H1 (cell line): ENCODE data around the gene OSCP1. TPM values are rescaled to one million over a fixed set of nuclear protein-coding genes. Genes with fewer than 3 reads are reported as not detected.

Experiments
- CTCF ChIA-PET: fragments of 300-600 bp; sonication (Branson Sonifier 250); formaldehyde crosslinking; loops from one replicate; lab custom pipeline; 2021; ENCODE audit not compliant: partially characterized antibody; lab: Charles Lee
- POLR2A ChIA-PET: fragments of 300-600 bp; sonication (Branson Sonifier 250); formaldehyde crosslinking; loops from one replicate; lab custom pipeline; 2021; ENCODE audit warnings: inconsistent platforms; ENCODE audit not compliant: partially characterized antibody; lab: Charles Lee
- DNase-seq, 2 experiments: peaks; one replicate each; pipeline versions ENCODE4 v3.0.0 to v3.0.0-alpha.2; 2010 to 2022; ENCODE audit warnings: low spot score in 2 of 2, low read depth in 1 of 2, mixed read lengths in 1 of 2
- FAIRE-seq: peaks from 2 replicates; lab custom pipeline; 2011; peaks lifted over from hg19 to GRCh38; lab: Jason Lieb, UNC
- H2AFZ ChIP-seq: 2 replicates; pipeline ENCODE4 v1.8.1; 2012; ENCODE audit warnings: low read length, inconsistent platforms
- H2AK5ac ChIP-seq: 2 replicates; pipeline ENCODE4 v1.6.1; 2013; ENCODE audit warnings: low read depth, low read length
- H2BK120ac ChIP-seq: replicated peaks from 2 replicates; pipeline ENCODE3; 2013; ENCODE audit warnings: low read depth, low read length, inconsistent platforms
- H2BK12ac ChIP-seq: 2 replicates; pipeline ENCODE4 v1.6.1; 2013; ENCODE audit warnings: low read depth, low read length
- H2BK15ac ChIP-seq: 2 replicates; pipeline ENCODE4 v1.6.1; 2013; ENCODE audit warnings: low read length
- H2BK20ac ChIP-seq: 2 replicates; pipeline ENCODE4 v1.6.1; 2013; ENCODE audit warnings: low read length
- H2BK5ac ChIP-seq: 2 replicates; pipeline ENCODE4 v1.6.1; 2013; ENCODE audit warnings: low read depth, low read length
- H3K14ac ChIP-seq: 2 replicates; pipeline ENCODE4 v1.6.1; 2013; ENCODE audit warnings: inconsistent platforms; ENCODE audit not compliant: insufficient read length
- H3K18ac ChIP-seq: 2 replicates; pipeline ENCODE4 v1.6.1; 2013; ENCODE audit warnings: low read length; ENCODE audit errors: extremely low read depth
- H3K23ac ChIP-seq: 2 replicates; pipeline ENCODE4 v1.6.1; 2013; ENCODE audit warnings: inconsistent platforms; ENCODE audit not compliant: insufficient read length
- H3K23me2 ChIP-seq: 2 replicates; pipeline ENCODE4 v1.6.1; 2013; ENCODE audit warnings: low read depth, low read length
- H3K27ac ChIP-seq: 2 replicates; pipeline ENCODE4 v1.6.1; 2011; ENCODE audit warnings: low read depth, low read length, inconsistent platforms
- H3K27me3 ChIP-seq, 4 experiments: replicated peaks in 1 of 4; 1 replicate in 1 of 4; 2 replicates in 3 of 4; pipeline versions ENCODE4 v1.6.1 to v1.8.1; 2011 to 2013; ENCODE audit warnings: low read length in 3 of 4, mild to moderate bottlenecking in 3 of 4, inconsistent platforms in 2 of 4, mixed read lengths in 2 of 4, moderate library complexity in 1 of 4; ENCODE audit not compliant: control insufficient read depth in 3 of 4, insufficient read depth in 3 of 4; ENCODE audit errors: extremely low read depth in 1 of 4
- H3K36me3 ChIP-seq, 4 experiments: 2 replicates each; pipeline versions ENCODE4 v1.6.1 to v1.8.1; 2011 to 2013; ENCODE audit warnings: mild to moderate bottlenecking in 4 of 4, low read length in 3 of 4, moderate library complexity in 2 of 4, control low read depth in 1 of 4, inconsistent platforms in 1 of 4; ENCODE audit not compliant: insufficient read depth in 4 of 4, control insufficient read depth in 2 of 4
- H3K4ac ChIP-seq: replicated peaks from 2 replicates; pipeline ENCODE3; 2013; ENCODE audit warnings: low read length, low read depth, mixed read lengths, inconsistent platforms; ENCODE audit not compliant: insufficient read length
- H3K4me1 ChIP-seq, 4 experiments: replicated peaks in 1 of 4; 1 replicate in 1 of 4; 2 replicates in 3 of 4; pipeline versions ENCODE4 v1.6.1 to v1.8.1; 2011 to 2013; ENCODE audit warnings: low read length in 3 of 4, inconsistent platforms in 2 of 4, mixed read lengths in 1 of 4; ENCODE audit not compliant: insufficient read depth in 4 of 4, control insufficient read depth in 3 of 4
- H3K4me2 ChIP-seq, 2 experiments: 2 replicates each; pipeline versions ENCODE4 v1.6.1 to v1.8.1; 2011 to 2013; ENCODE audit warnings: low read depth in 2 of 2, low read length in 2 of 2, control low read depth in 1 of 2, inconsistent platforms in 1 of 2, mild to moderate bottlenecking in 1 of 2; ENCODE audit not compliant: insufficient read depth in 1 of 2
- H3K4me3 ChIP-seq, 4 experiments: fragments of 200-600, 300-600 bp in 1 of 4; sonication (generic), shearing (Covaris generic), sonication (Bioruptor Twin) in 1 of 4; 2 replicates each; pipeline versions ENCODE4 v1.5.1 to v1.8.1; 2011 to 2016; ENCODE audit warnings: low read length in 4 of 4, low read depth in 3 of 4, control low read depth in 2 of 4, inconsistent platforms in 2 of 4, mild to moderate bottlenecking in 2 of 4, mixed read lengths in 1 of 4, moderate library complexity in 1 of 4; ENCODE audit not compliant: insufficient read depth in 2 of 4; ENCODE audit errors: extremely low read depth in 1 of 4
- H3K56ac ChIP-seq: replicated peaks from 2 replicates; pipeline ENCODE3; 2013; ENCODE audit warnings: low read depth, mild to moderate bottlenecking, mixed read lengths, low read length, inconsistent platforms; ENCODE audit not compliant: insufficient read length
- H3K79me1 ChIP-seq: 2 replicates; pipeline ENCODE4 v1.6.1; 2013; ENCODE audit warnings: low read depth, low read length, control low read depth
- H3K79me2 ChIP-seq, 2 experiments: 2 replicates each; pipeline versions ENCODE4 v1.6.1 to v1.8.1; 2012 to 2013; ENCODE audit warnings: low read length in 2 of 2, mild to moderate bottlenecking in 2 of 2, inconsistent platforms in 1 of 2; ENCODE audit not compliant: insufficient read depth in 2 of 2, control insufficient read depth in 1 of 2
- H3K9ac ChIP-seq, 4 experiments: replicated peaks in 1 of 4; 1 replicate in 1 of 4; 2 replicates in 3 of 4; pipeline versions ENCODE4 v1.6.1 to v1.8.1; 2011 to 2013; ENCODE audit warnings: low read depth in 3 of 4, low read length in 3 of 4, control low read depth in 2 of 4, mild to moderate bottlenecking in 2 of 4, moderate library complexity in 2 of 4, inconsistent platforms in 1 of 4; ENCODE audit errors: extremely low read depth in 1 of 4
- H3K9me3 ChIP-seq, 2 experiments: 2 replicates each; pipeline versions ENCODE4 v1.6.1 to v1.8.1; 2012 to 2013; ENCODE audit warnings: mild to moderate bottlenecking in 2 of 2, moderate library complexity in 2 of 2, control low read depth in 1 of 2, inconsistent platforms in 1 of 2, low read depth in 1 of 2, low read length in 1 of 2, mixed read lengths in 1 of 2; ENCODE audit not compliant: insufficient read depth in 2 of 2
- H4K20me1 ChIP-seq, 2 experiments: replicated peaks in 1 of 2; 2 replicates each; pipeline versions ENCODE3 to v1.8.1; 2011 to 2013; ENCODE audit warnings: inconsistent platforms in 2 of 2, low read length in 2 of 2, mild to moderate bottlenecking in 1 of 2; ENCODE audit not compliant: insufficient read depth in 2 of 2, control insufficient read depth in 1 of 2
- H4K5ac ChIP-seq: 2 replicates; pipeline ENCODE4 v1.6.1; 2013; ENCODE audit warnings: low read length, low read depth, mixed read lengths, inconsistent platforms; ENCODE audit not compliant: insufficient read length
- H4K8ac ChIP-seq: 2 replicates; pipeline ENCODE4 v1.8.0; 2013; ENCODE audit warnings: mild to moderate bottlenecking, moderate library complexity, low read length, inconsistent platforms; ENCODE audit not compliant: insufficient read depth; ENCODE audit errors: extremely low read depth
- H4K91ac ChIP-seq: replicated peaks from 2 replicates; pipeline ENCODE3; 2013; ENCODE audit warnings: low read length, mixed read lengths, inconsistent platforms; ENCODE audit not compliant: insufficient read length
- CBX5 ChIP-seq: fragments of 300-800, 300-1000 bp; sonication (generic); IDR thresholded peaks from 2 replicates; pipeline ENCODE4 v1.7.1; 2016; ENCODE audit warnings: antibody characterized with exemption, low read length, low read depth
- CBX8 ChIP-seq: fragments of 300-800, 300-1000 bp; sonication (generic); IDR thresholded peaks from 2 replicates; pipeline ENCODE4 v1.7.1; 2016; ENCODE audit warnings: low read depth, low read length, borderline replicate concordance
- CEBPB ChIP-seq: IDR thresholded peaks from 2 replicates; pipeline ENCODE4 v1.6.1; 2012; ENCODE audit warnings: low read depth, low read length
- CREB1 ChIP-seq: IDR thresholded peaks from 2 replicates; pipeline ENCODE4 v1.6.1; 2012; ENCODE audit warnings: inconsistent platforms
- RBBP5 ChIP-seq: IDR thresholded peaks from 2 replicates; pipeline ENCODE4 v1.7.1; 2012; ENCODE audit warnings: low read depth, mild to moderate bottlenecking, inconsistent platforms, low read length, moderate library complexity, borderline replicate concordance
- SP2 ChIP-seq: IDR thresholded peaks from 2 replicates; pipeline ENCODE4 v1.6.1; 2012; ENCODE audit warnings: mild to moderate bottlenecking, low read length, inconsistent platforms
- SUZ12 ChIP-seq: fragments of 200-600 bp; sonication (generic); IDR thresholded peaks from 2 replicates; pipeline ENCODE4 v1.6.1; 2012; ENCODE audit warnings: mild to moderate bottlenecking, inconsistent platforms, low read length, moderate library complexity, mixed read lengths
- YY1 ChIP-seq: IDR thresholded peaks from 2 replicates; pipeline ENCODE4 v1.6.1; 2011; ENCODE audit warnings: low read depth, mild to moderate bottlenecking, low read length
- WGBS, 2 experiments: shearing (Covaris generic) in 1 of 2; methylation state at CpG; one replicate each; pipeline versions ENCODE4 v1.1.6 to v1.1.7; 2013 to 2015; ENCODE audit warnings: low lambda C conversion rate in 2 of 2, mixed read lengths in 2 of 2, inconsistent platforms in 1 of 2, low coverage in 1 of 2, missing lambda C conversion rate in 1 of 2; ENCODE audit not compliant: insufficient replicate concordance in 2 of 2, insufficient coverage in 1 of 2, insufficient read length in 1 of 2; ENCODE audit errors: extremely low coverage in 1 of 2, missing lambda C conversion rate in 1 of 2; 5-methylcytosine and 5-hydroxymethylcytosine counted together
- polyA plus RNA-seq, 7 experiments: library from polyadenylated mRNA; depleted of rRNA in 3 of 7; stranded (reverse) in 5 of 7; unstranded in 2 of 7; fragments of >200 nt in 5 of 7; fragments of 200-250 nt in 2 of 7; gene quantifications; 1 replicate in 5 of 7; 2 replicates in 1 of 7; 4 replicates in 1 of 7; pipeline versions ENCODE4 v1.2.1 to v1.2.3, GENCODE V29; 2011 to 2013; ENCODE audit warnings: missing spikeins in 2 of 7, mixed read lengths in 2 of 7
- total RNA-seq: library from RNA; stranded (reverse); fragmentation: NEBNext Ultra II Directional; extraction: Animal tissue kit (Norgen Biotek cat#: 25700); gene quantifications from 2 replicates; pipeline ENCODE4 v1.2.1, GENCODE V29; 2021

Gene OSCP1
- total and polyA plus RNA-seq, 2 of the 8 experiments (the other 6 are each of a cell fraction or from before 2014, with no cell fraction given) = 1.8 to 3.3 TPM

- DNase-seq (no peak), FAIRE-seq (no peak)
- Histone ChIP-seq H3K56ac (no peak overlapping the region), H2BK120ac (no peak overlapping the region), H3K4me3 (no peak overlapping the region), H3K23ac (no peak overlapping the region), H3K4me1 (peaks cover 0 to 2% (median 0%) of the 10 kb centered on the region in 4 experiments; a peak in 1 of 7 replicates), H2BK5ac (no peak overlapping the region), H4K20me1 (peaks cover 0 to 9% of the 10 kb centered on the region in 2 experiments), H3K4ac (no peak overlapping the region), H3K4me2 (no peak overlapping the region), H3K36me3 (peaks cover 6 to 24% (median 17%) of the 10 kb centered on the region in 4 experiments), H3K27me3 (no peaks in the 10 kb centered on the region), H2AK5ac (no peak overlapping the region), H3K27ac (no peak overlapping the region), H3K79me2 (peaks cover 0 to 11% of the 10 kb centered on the region in 2 experiments; a peak in 3 of 4 replicates), H2AFZ (no peak overlapping the region), H2BK15ac (no peak overlapping the region), H3K79me1 (peaks cover 5% of the 10 kb centered on the region; the same call in 1 of the 2 replicates), H3K23me2 (peaks cover 4% of the 10 kb centered on the region; the same call in 1 of the 2 replicates), H4K91ac (no peak overlapping the region), H3K14ac (no peak overlapping the region), H3K9me3 (no peaks in the 10 kb centered on the region), H4K8ac (no peak overlapping the region), H3K9ac (no peak overlapping the region), H3K18ac (no peak overlapping the region), H4K5ac (no peak overlapping the region), H2BK12ac (no peak overlapping the region), H2BK20ac (no peak overlapping the region)
- CTCF ChIA-PET = interaction anchor here (0.6 to 1.7 kb wide), 5 partner anchors 25 to 298 kb away, joined by 3 to 4 read pairs (median 3); no protein-coding TSS in a partner anchor
- no peak for TF ChIP-seq SP2
- TF ChIP-seq CEBPB = no peak
- no peak for TF ChIP-seq YY1
- no peak for TF ChIP-seq CBX5
- no peak for TF ChIP-seq CREB1
- TF ChIP-seq RBBP5 = no peak
- TF ChIP-seq CBX8 = no peak
- no peak for TF ChIP-seq SUZ12
- 95% methylated on average over 19 of the region's 19 CpGs; no CpG with 5 or more reads in 1 of the 2 experiments for WGBS, 2 experiments
- POLR2A ChIA-PET = interaction anchor here (0.7 kb wide), 1 partner anchor 72 kb away, joined by 3 read pairs; no protein-coding TSS in a partner anchor
Observed at GRCh38 chr1:36393686-36394085, 56.6 kb downstream of the OSCP1 start.
